Measurements from ENCODE around the gene TXLNG.

- TF ChIP-seq POLR2A (IDR thresholded peaks at IDR 0.05; ENCODE audit: low read depth, low read length) (no peak), CTCF (conservative IDR thresholded peaks at IDR 0.05; ENCODE audit: low read depth, low read length) (no peak)
Observed at GRCh38 chrX:16783452-16783851, 2.8 kb upstream of the TXLNG start.

All from IMR-90 (cell line).